ENCODE measurements around the gene ESRRG.
A peak's percentile ranks its signal among the peaks of the same experiment; 100 is the strongest.

The ESRRG gene

DNA sequence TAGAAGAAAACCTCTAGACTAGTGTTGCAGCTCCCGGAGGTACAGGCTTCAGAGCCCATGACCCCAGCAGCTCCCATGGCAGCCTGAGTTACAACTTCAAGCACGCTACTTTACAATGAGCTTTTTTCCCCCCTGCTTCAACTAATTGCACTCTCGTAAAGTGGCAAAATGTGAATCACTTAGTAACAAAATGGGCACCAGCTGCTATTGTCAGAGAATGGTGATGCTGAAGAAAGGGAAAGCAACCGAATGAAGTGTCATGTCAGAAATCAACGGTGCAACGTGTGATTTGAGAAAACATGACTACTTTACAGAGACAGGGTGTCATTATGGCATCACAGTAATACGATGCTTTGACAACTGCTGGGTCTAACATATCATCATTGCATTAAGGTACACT is 40.5 kb downstream of the ESRRG start:
- DNase-seq (no peak), ATAC-seq (replicated peaks) (no peak)
- Mint-ChIP-seq H3K9me3 (no peaks in the 10 kb centered on the region), H3K4me1 (no peaks in the 10 kb centered on the region), H3K4me3 (no peak overlapping the region), H3K27me3 (peaks cover 0 to 3% of the 10 kb centered on the region in 2 donors), H3K27ac (no peak overlapping the region), H3K36me3 (no peaks in the 10 kb centered on the region)

DNA sequence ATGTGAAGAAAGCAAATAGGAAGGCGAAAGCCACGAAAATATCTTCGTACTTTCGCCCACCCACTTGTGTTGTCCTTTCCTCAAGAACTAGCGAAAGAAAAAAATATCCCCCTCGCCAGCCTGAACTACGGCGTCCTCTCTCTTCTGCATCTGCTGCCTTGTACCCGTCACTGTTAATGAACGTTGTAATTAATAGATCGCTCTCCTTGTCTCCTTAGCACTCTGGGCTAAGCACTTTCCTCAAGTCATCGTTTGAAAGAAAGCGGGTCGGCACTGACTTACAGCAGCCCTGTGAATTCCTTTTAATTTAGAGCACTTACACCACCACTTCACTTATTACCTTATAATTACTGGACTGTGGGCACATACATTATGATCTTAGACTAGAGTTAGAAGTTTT is 44.1 kb downstream of the ESRRG start:
- H3K4me3 Mint-ChIP-seq, result no peak overlapping the region
- DNase-seq, result no peak
- ATAC-seq (replicated peaks), result no peak
- H3K27me3 Mint-ChIP-seq, result no peaks in the 10 kb centered on the region
- no peaks in the 10 kb centered on the region for H3K36me3 Mint-ChIP-seq
- H3K9me3 Mint-ChIP-seq, result no peaks in the 10 kb centered on the region
- no peaks in the 10 kb centered on the region for H3K4me1 Mint-ChIP-seq
- no peak overlapping the region for H3K27ac Mint-ChIP-seq

DNA sequence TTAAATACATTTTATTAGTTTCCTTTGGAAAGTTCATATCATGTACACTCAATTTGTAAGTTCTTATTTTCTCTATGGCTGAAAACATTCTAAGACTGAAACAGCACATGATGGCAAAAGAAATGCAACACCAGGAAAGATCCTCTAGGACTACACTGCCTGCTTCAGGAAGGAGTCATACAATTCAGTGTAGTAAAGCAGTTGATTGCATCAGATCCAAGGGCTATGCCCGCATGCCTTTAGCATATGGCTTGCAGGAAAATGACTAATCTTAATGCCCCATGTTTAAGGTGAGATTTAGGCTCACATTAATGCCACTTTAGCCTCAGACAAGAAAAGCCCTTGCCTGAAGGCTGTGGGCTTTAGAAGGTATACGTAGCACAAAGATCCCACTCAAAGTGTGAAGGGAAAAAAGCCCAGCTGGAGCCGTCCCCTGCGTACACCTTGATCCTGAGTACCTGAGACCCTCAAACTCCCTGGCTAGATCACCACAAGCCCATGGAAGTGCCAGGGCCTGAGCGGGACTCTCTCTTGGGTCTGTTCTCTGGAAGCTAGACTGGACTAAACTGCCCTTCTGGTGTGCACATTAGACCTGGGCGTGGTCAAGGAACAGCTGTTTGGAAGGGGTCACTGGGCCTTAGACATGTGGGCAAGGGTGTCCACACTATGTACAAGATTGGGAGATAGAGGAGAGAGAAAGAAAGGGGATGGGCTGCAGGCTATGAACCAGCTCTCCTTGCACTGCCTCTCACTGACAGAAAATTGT is 52.9 kb downstream of the ESRRG start:
- Mint-ChIP-seq H3K36me3 (no peaks in the 10 kb centered on the region), H3K4me1 (no peaks in the 10 kb centered on the region), H3K27me3 (no peaks in the 10 kb centered on the region), H3K27ac (no peak overlapping the region), H3K4me3 (no peak overlapping the region), H3K9me3 (no peaks in the 10 kb centered on the region)
- DNase-seq, result no peak
- ATAC-seq (replicated peaks), result no peak

DNA sequence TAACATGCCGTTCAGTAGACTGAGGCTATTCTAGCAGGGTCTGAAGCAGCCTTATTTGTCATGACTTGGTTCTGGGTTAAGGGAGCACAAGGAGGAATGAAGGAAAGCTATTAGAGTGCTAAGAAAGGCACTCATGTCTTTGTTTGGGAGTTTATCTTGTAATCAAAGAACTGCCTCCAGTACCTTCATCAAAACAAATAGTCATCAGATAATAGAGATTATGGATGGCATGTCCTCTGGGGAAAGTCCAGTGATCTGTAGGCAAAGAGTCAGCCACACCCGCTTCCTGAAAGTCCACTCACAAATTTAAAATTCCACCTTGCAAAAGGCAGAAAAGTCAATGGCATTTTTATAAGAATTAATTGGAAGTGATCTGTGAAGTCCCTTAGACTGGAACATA is 56.8 kb downstream of the ESRRG start:
- H3K4me3 Mint-ChIP-seq, result no peak overlapping the region
- H3K4me1 Mint-ChIP-seq, result no peaks in the 10 kb centered on the region
- no peaks in the 10 kb centered on the region for H3K36me3 Mint-ChIP-seq
- DNase-seq (no peak), ATAC-seq (replicated peaks) (no peak)
- H3K9me3 Mint-ChIP-seq, result no peaks in the 10 kb centered on the region
- no peaks in the 10 kb centered on the region for H3K27me3 Mint-ChIP-seq
- H3K27ac Mint-ChIP-seq, result no peak overlapping the region

DNA sequence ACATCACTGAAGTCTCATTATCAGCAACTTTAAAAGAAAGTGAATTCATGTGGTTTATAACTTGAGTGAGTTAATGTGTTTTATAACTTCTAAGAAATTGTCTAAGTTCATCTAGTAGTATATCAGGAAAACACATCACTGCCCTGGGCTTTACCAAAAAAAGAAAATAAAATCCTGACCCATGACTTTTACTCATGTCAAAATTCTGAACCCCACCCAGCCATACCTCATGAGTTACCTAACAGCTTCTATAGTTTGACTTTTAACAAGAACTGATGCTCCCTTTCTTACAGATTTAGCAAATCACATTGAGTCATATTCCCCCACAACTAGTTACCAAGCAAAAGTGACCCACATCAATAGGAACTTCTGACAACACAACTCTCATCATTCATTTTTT is 57.4 kb downstream of the ESRRG start:
- H3K4me1 Mint-ChIP-seq, result no peaks in the 10 kb centered on the region
- DNase-seq, result no peak
- H3K4me3 Mint-ChIP-seq, result no peak overlapping the region
- no peaks in the 10 kb centered on the region for H3K36me3 Mint-ChIP-seq
- ATAC-seq (replicated peaks), result no peak
- no peaks in the 10 kb centered on the region for H3K9me3 Mint-ChIP-seq
- H3K27ac Mint-ChIP-seq, result no peak overlapping the region
- H3K27me3 Mint-ChIP-seq, result no peaks in the 10 kb centered on the region

DNA sequence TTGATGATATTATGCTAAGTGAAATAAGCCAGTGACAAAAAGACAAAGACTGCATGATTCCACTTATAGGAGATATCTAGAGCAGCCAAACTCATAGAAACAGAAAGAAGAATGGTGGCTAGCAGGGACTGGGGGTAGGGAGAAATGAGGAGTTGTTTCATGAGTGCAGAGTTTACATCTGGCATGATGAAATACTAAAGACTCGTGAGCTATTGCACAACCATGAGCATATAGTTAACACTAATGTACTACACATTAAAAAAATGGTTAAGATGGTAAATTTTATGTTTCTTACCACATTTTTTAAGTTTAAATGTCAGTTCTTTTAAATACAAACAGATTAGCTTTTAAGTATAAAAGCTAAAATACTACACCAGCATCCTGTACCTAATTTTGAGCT is 57.8 kb downstream of the ESRRG start:
- DNase-seq (no peak), ATAC-seq (replicated peaks) (no peak)
- Mint-ChIP-seq H3K4me3 (no peak overlapping the region), H3K36me3 (no peaks in the 10 kb centered on the region), H3K4me1 (no peaks in the 10 kb centered on the region), H3K27ac (no peak overlapping the region), H3K27me3 (no peaks in the 10 kb centered on the region), H3K9me3 (no peaks in the 10 kb centered on the region)

DNA sequence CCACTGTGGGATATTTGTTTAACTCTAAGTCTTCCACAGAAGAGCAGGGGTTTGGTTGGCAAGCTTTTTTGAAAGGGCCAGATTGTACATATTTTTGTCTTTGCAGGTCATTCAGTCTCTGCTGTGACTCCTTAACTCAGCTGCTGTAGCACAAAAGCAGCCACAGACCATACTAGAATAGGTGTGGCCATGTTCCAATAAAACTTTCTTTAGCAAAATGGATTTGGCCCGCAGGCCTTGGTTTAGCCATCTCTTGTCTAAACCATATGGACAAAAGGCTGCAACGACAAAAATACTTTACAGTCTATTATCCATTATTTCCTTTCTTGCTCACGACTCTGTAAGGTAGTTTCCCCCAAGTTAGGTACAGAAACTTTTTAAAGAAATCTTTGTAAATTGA is 60.5 kb downstream of the ESRRG start:
- DNase-seq (no peak), ATAC-seq (replicated peaks) (no peak)
- no peak overlapping the region for H3K27ac Mint-ChIP-seq
- no peaks in the 10 kb centered on the region for H3K4me1 Mint-ChIP-seq
- peaks cover 0 to 1% of the 10 kb centered on the region in 2 donors for H3K9me3 Mint-ChIP-seq
- no peak overlapping the region for H3K4me3 Mint-ChIP-seq
- no peaks in the 10 kb centered on the region for H3K27me3 Mint-ChIP-seq
- H3K36me3 Mint-ChIP-seq, result no peaks in the 10 kb centered on the region

DNA sequence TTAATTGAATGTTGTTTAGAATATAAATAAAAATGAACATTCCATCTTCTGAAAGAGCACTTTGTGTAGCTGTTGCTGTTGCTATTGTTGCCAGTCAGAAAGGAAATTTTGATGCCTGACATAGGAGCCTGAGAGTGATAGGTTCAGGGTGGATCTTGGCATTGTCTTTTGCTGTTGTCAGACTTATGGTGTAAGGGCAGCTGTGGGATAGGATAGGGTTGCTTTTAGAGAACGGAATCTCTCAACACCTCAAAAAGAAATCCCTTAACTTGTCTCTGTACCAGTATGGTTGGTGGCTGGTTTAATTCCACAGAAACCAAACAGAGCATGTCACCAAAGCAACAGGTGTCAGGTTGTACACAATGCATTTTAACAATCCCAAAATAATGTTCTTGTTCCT is 62.7 kb downstream of the ESRRG start:
- Mint-ChIP-seq H3K9me3 (peaks cover 0 to 1% of the 10 kb centered on the region in 2 donors), H3K27me3 (no peaks in the 10 kb centered on the region), H3K27ac (no peak overlapping the region), H3K4me1 (no peaks in the 10 kb centered on the region), H3K36me3 (no peaks in the 10 kb centered on the region), H3K4me3 (no peak overlapping the region)
- no peak for ATAC-seq (replicated peaks)
- no peak for DNase-seq

DNA sequence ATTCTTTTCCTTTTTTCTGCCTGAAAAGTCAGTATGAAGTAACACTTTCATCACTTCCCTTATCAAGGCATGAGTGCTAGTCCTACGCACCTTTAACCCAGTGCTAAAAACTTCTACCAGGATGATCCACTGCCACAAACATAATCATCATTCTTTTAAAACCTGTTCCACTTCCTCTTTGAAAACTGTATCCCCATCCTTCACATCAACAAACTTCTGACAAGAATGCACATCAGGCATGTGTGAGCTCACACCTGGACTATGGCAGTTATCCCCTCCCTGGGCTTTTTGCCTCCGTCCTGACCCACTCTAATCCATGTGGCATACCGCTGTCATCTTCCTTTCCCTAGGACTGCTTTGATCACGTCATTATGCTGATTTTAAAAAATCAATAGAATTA is 70.2 kb downstream of the ESRRG start:
- H3K4me1 Mint-ChIP-seq, result no peaks in the 10 kb centered on the region
- ATAC-seq (replicated peaks) (no peak), DNase-seq (no peak)
- H3K36me3 Mint-ChIP-seq, result no peaks in the 10 kb centered on the region
- H3K27ac Mint-ChIP-seq, result no peak overlapping the region
- no peak overlapping the region for H3K4me3 Mint-ChIP-seq
- H3K9me3 Mint-ChIP-seq, result no peaks in the 10 kb centered on the region
- no peaks in the 10 kb centered on the region for H3K27me3 Mint-ChIP-seq

DNA sequence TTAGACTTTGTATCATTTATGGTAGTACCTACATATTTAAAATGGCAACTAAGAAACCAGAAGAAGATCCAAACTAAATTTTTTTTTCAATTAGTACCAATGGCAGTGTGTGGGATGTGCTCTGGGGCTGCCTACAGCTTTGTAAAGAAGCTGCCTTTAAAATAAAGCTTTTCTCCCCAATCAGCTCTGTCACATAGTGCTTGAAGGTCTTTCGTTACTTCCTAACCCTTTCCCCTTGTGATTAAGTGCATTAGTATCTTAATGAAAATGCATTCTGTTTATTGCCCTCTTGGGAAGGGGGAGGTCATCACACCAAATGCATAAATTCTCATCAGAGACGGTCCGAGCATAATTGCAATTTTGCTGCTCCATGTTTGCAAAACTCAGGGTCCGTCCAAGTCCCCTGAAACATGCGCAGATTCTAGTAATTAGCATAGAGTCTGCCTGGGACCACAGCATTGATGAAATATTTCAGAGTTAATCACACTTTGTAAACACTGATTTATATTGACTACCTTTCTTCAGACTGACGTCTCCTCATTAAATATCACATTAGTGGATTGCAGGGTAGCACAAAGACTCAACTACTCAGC is 71.3 kb downstream of the ESRRG start:
- Mint-ChIP-seq H3K27me3 (no peaks in the 10 kb centered on the region), H3K4me1 (no peaks in the 10 kb centered on the region), H3K36me3 (no peaks in the 10 kb centered on the region), H3K4me3 (no peak overlapping the region), H3K27ac (no peak overlapping the region), H3K9me3 (no peaks in the 10 kb centered on the region)
- ATAC-seq (replicated peaks), result no peak
- DNase-seq, result no peak

DNA sequence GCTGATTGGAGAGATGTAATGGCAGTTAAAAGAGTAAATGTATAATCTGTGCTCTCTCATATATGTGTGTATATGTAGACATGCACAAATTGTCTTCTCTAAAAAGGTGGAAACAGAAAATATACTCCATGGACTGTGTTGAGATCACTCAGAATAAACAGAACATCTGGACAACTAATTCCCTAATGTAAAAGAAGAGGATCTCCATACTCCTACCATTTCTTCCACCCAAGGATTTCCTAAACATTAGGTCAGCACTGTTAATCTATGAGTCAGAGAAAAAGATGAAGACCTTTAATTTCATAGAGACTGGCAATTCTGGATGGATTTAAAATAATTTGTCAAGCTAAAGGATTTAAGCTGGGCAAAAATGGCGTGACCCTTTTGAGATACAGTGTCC is 80.1 kb downstream of the ESRRG start:
- no peak for DNase-seq
- Mint-ChIP-seq H3K27me3 (no peaks in the 10 kb centered on the region), H3K27ac (no peak overlapping the region), H3K4me3 (no peak overlapping the region), H3K9me3 (no peaks in the 10 kb centered on the region), H3K4me1 (no peaks in the 10 kb centered on the region), H3K36me3 (no peaks in the 10 kb centered on the region)
- no peak for ATAC-seq (replicated peaks)

DNA sequence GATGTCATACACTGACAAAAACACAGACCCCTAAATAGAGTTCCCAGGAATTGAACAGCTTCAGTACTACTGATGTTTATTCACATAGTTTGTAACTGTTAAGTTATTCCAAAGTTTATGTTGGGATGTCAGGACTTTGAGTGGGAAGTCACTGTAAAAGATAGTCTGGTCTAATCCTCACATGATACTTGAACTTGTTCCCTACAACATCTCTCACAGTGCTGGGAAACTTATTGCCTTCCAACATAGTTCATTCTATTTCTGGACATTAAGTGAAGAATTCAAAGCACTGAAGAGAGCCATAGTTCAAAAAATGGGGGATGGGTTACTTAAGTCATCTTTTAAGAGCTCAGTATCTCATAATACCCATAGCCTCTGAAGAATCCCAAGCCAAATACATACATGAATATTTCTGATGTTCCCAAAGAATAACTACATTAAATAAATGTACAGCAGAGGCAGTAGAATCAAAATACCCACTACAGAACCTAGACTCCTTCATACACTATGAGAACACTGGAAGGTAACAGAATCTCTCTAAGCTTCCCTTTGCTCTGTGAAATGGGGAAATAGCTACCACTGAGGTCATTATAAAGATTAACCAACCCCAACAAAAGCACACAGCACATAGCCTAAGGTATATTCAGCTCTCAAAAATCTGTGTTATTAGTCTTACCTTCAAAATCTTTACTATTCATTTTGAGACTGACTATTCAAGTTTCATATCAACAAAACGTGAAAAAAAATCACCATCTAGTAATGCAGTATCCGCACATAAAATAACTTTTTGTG is 81.4 kb downstream of the ESRRG start:
- H3K27ac Mint-ChIP-seq, result no peak overlapping the region
- no peaks in the 10 kb centered on the region for H3K4me1 Mint-ChIP-seq
- ATAC-seq (replicated peaks), result peak in 1 of 2 donors; percentile 51
- H3K4me3 Mint-ChIP-seq, result no peak overlapping the region
- no peaks in the 10 kb centered on the region for H3K27me3 Mint-ChIP-seq
- no peaks in the 10 kb centered on the region for H3K9me3 Mint-ChIP-seq
- DNase-seq, result no peak
- H3K36me3 Mint-ChIP-seq, result no peaks in the 10 kb centered on the region

DNA sequence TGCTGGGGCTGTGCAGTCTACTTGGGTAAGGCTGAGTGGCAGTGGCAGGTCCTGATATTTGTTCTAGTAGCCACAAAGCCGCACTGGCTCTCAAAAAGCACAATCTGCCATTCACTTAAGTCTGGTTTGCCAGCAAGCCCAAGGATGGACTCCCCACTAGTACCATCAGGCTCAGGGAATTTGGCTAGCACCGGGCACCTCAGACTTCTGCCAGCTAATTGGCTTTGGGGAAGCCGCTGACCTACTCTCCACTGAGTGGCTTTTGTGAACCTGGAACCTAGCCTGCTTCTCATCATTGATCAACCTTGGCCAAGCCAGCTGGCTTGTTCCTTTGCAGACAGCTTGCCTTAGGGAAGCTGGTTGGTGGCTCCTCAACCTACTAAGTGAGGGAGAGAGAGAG is 83.1 kb downstream of the ESRRG start:
- H3K27me3 Mint-ChIP-seq, result no peaks in the 10 kb centered on the region
- DNase-seq, result no peak
- H3K27ac Mint-ChIP-seq, result no peak overlapping the region
- H3K4me1 Mint-ChIP-seq, result no peaks in the 10 kb centered on the region
- no peak overlapping the region for H3K4me3 Mint-ChIP-seq
- ATAC-seq (replicated peaks), result no peak
- no peaks in the 10 kb centered on the region for H3K9me3 Mint-ChIP-seq
- H3K36me3 Mint-ChIP-seq, result no peaks in the 10 kb centered on the region

DNA sequence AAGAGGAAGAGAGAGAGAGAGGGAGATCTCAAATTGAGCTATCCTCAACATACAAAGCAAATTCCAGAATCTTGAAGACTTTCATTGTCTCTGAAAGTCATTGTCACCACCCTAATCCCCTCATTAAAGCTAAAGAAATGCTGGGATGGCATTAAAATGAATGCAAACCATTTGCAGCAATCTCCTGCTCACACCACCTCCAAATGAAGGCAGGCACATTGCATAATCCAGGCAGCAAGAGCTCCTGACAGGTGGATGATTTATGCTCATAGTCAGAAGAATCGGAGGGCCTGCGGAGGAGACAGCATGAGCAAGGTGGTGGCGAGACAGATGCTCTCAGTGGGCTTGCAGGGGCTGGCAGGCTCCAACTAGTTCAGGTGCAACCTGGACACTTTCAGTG is 90.2 kb downstream of the ESRRG start:
- no peak overlapping the region for H3K4me3 Mint-ChIP-seq
- H3K36me3 Mint-ChIP-seq, result no peaks in the 10 kb centered on the region
- no peaks in the 10 kb centered on the region for H3K27me3 Mint-ChIP-seq
- no peaks in the 10 kb centered on the region for H3K4me1 Mint-ChIP-seq
- peaks cover 0 to 1% of the 10 kb centered on the region in 2 donors for H3K9me3 Mint-ChIP-seq
- H3K27ac Mint-ChIP-seq, result no peak overlapping the region
- DNase-seq, result no peak
- no peak for ATAC-seq (replicated peaks)

DNA sequence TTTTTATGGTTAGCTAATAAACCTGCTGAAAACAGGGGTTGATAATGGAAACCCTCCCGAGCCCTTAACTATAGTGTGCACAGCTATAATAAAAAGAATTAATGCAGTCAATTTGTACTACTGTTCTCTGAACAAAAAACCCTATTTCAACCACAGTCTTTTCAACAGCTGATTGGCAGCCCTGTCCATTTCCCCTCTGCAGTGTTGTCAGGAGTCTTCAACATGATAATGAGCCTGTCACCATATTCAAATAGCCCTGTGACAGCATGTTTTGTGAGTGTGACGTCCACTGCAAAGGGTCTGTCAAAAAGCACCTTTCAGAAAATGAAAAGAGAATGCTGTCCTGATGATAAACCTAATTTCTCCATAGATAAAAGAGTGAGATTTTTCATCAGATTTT is 92.7 kb downstream of the ESRRG start:
- no peaks in the 10 kb centered on the region for H3K36me3 Mint-ChIP-seq
- ATAC-seq (replicated peaks), result no peak
- no peak for DNase-seq
- no peaks in the 10 kb centered on the region for H3K4me1 Mint-ChIP-seq
- H3K4me3 Mint-ChIP-seq, result no peak overlapping the region
- no peak overlapping the region for H3K27ac Mint-ChIP-seq
- no peaks in the 10 kb centered on the region for H3K27me3 Mint-ChIP-seq
- peaks cover 0 to 1% of the 10 kb centered on the region in 2 donors for H3K9me3 Mint-ChIP-seq

All from stimulated activated naive B cell treated with anti-CD40 and anti-IgM and Interleukin-4, amounts not matched to agents 10 μg/mL and 1 μg/mL and 100 μg/mL, for 72 hours (primary cell).